HCT116 (cell line): ENCODE measurements around the gene NDST3. TPM values are rescaled to one million over a fixed set of nuclear protein-coding genes. Genes with fewer than 3 reads are reported as not detected.

Source experiments
- ATAC-seq: fragments of 200-7000 bp; cut with Tn5 transposase; 2 replicates; pipeline ENCODE4 v1.9.1; 2020; ENCODE audit warnings: mild to moderate bottlenecking, moderate library complexity
- BruUV-seq: library from RNA; stranded (reverse); fragments of 400-500 nt; replicated peaks from 2 replicates; lab custom pipeline; 2021; lab: Mats Ljungman, UMichigan
- CTCF ChIA-PET: fragments of 300-600 bp; sonication (Branson Sonifier 250); formaldehyde crosslinking; loops from one replicate; lab custom pipeline; 2021; ENCODE audit warnings: antibody characterized with exemption; lab: Charles Lee
- POLR2A ChIA-PET: fragments of 300-600, 350-600 bp; sonication (Branson Sonifier 250); formaldehyde crosslinking; loops from one replicate; lab custom pipeline; 2021; ENCODE audit warnings: antibody characterized with exemption; lab: Charles Lee
- RAD21 ChIA-PET, 2 experiments: fragments of 300-600 bp; sonication (Branson Sonifier 250); formaldehyde crosslinking; loops; one replicate each; lab custom pipeline; 2023; ENCODE audit warnings: low total read pairs in 2 of 2; ENCODE audit not compliant: uncharacterized antibody in 2 of 2, unreplicated experiment in 2 of 2, low non-redundant PET in 1 of 2; lab: Charles Lee
- DNase-seq: peaks from one replicate; pipeline ENCODE4 v3.0.0-alpha.2; 2010; ENCODE audit warnings: low read depth, low spot score
- H2AFZ ChIP-seq: fragments of 200-600 bp; shearing (Covaris generic), sonication (generic); 2 replicates; pipeline ENCODE4 v1.6.1; 2017; ENCODE audit warnings: low read depth, mixed run types, mixed read lengths, antibody characterized with exemption, low read length; ENCODE audit not compliant: poor library complexity, severe bottlenecking
- H3K27ac ChIP-seq: 2 replicates; pipeline ENCODE4 v1.5.1; 2012; ENCODE audit warnings: low read depth, low read length
- H3K27me3 ChIP-seq: fragments of 200-600 bp; sonication (generic); 2 replicates; pipeline ENCODE4 v1.6.1; 2016; ENCODE audit warnings: mixed run types, low read length, mixed read lengths; ENCODE audit not compliant: insufficient read depth
- H3K36me3 ChIP-seq, 2 experiments: fragments of 200-500 bp in 1 of 2; fragments of 200-600 bp in 1 of 2; sonication (Bioruptor generic) in 1 of 2; sonication (generic) in 1 of 2; 2 replicates each; pipeline versions ENCODE4 v1.5.1 to v1.6.1; 2014 to 2016; ENCODE audit warnings: low read length in 2 of 2, inconsistent platforms in 1 of 2, mixed read lengths in 1 of 2, mixed run types in 1 of 2; ENCODE audit not compliant: insufficient read depth in 2 of 2, control insufficient read depth in 1 of 2
- H3K4me1 ChIP-seq, 2 experiments: fragments of 200-600 bp in 1 of 2; sonication (generic) in 1 of 2; 2 replicates each; pipeline versions ENCODE4 v1.5.1 to v1.6.1; 2012 to 2017; ENCODE audit warnings: low read length in 2 of 2, inconsistent platforms in 1 of 2, mild to moderate bottlenecking in 1 of 2, mixed read lengths in 1 of 2, mixed run types in 1 of 2, moderate library complexity in 1 of 2; ENCODE audit not compliant: insufficient read depth in 2 of 2, control insufficient read depth in 1 of 2
- H3K4me2 ChIP-seq: fragments of 200-600 bp; sonication (generic); 2 replicates; pipeline ENCODE4 v1.6.1; 2017; ENCODE audit warnings: mixed run types, low read length, mixed read lengths
- H3K4me3 ChIP-seq, 2 experiments: fragments of 200-600 bp in 1 of 2; sonication (generic) in 1 of 2; replicated peaks in 1 of 2; 2 replicates each; pipeline ENCODE4 v1.5.1; 2011 to 2016; ENCODE audit warnings: low read length in 2 of 2, control low read depth in 1 of 2, low read depth in 1 of 2, mild to moderate bottlenecking in 1 of 2, mixed read lengths in 1 of 2, mixed run types in 1 of 2
- H3K79me2 ChIP-seq: fragments of 200-600 bp; sonication (generic); 2 replicates; pipeline ENCODE4 v1.6.1; 2017; ENCODE audit warnings: mild to moderate bottlenecking, mixed run types, low read length, moderate library complexity, mixed read lengths; ENCODE audit not compliant: insufficient read depth
- H3K9ac ChIP-seq: fragments of 200-600 bp; sonication (generic); 2 replicates; pipeline ENCODE4 v1.6.1; 2016; ENCODE audit warnings: low read length, mixed read lengths
- H3K9me2 ChIP-seq: fragments of 200-600 bp; sonication (generic), shearing (Covaris generic); 2 replicates; pipeline ENCODE4 v1.6.1; 2017; ENCODE audit warnings: mixed run types, mild to moderate bottlenecking, moderate library complexity; ENCODE audit not compliant: insufficient read depth
- H3K9me3 ChIP-seq, 2 experiments: fragments of 200-500 bp in 1 of 2; fragments of 200-600 bp in 1 of 2; sonication (Bioruptor generic) in 1 of 2; sonication (generic) in 1 of 2; 2 replicates each; pipeline ENCODE4 v1.6.1; 2014 to 2017; ENCODE audit warnings: low read length in 2 of 2, mixed read lengths in 2 of 2, inconsistent platforms in 1 of 2, low read depth in 1 of 2, mild to moderate bottlenecking in 1 of 2, mixed run types in 1 of 2, moderate library complexity in 1 of 2; ENCODE audit not compliant: control insufficient read depth in 1 of 2, insufficient read depth in 1 of 2
- H4K20me1 ChIP-seq: fragments of 200-600 bp; sonication (generic), shearing (Covaris generic); 2 replicates; pipeline ENCODE4 v1.6.1; 2017; ENCODE audit warnings: mixed run types, mild to moderate bottlenecking, moderate library complexity; ENCODE audit not compliant: insufficient read depth
- CBX3 ChIP-seq: IDR thresholded peaks from 2 replicates; pipeline ENCODE4 v1.6.1; 2012; ENCODE audit warnings: low read depth
- CEBPB ChIP-seq: IDR thresholded peaks from 2 replicates; pipeline ENCODE4 v1.6.1; 2012; ENCODE audit warnings: low read depth
- CTCF ChIP-seq, 3 experiments: fragments of 200-600 bp in 1 of 3; sonication (generic) in 1 of 3; IDR thresholded peaks in 2 of 3; conservative IDR thresholded peaks in 1 of 3; 2 replicates each; pipeline ENCODE4 v1.5.1; 2012 to 2017; ENCODE audit warnings: low read depth in 2 of 3, low read length in 2 of 3, antibody characterized with exemption in 1 of 3, borderline replicate concordance in 1 of 3, control low read depth in 1 of 3, mild to moderate bottlenecking in 1 of 3, mixed read lengths in 1 of 3, mixed run types in 1 of 3, moderate library complexity in 1 of 3; ENCODE audit not compliant: insufficient read depth in 1 of 3
- EGR1 ChIP-seq: IDR thresholded peaks from 2 replicates; pipeline ENCODE4 v1.6.1; 2012; ENCODE audit warnings: low read depth
- ELF1 ChIP-seq: IDR thresholded peaks from 2 replicates; pipeline ENCODE4 v1.6.1; 2012; ENCODE audit warnings: low read depth, borderline replicate concordance
- EZH2 ChIP-seq: fragments of 200-600 bp; sonication (generic); IDR thresholded peaks from 2 replicates; pipeline ENCODE4 v1.6.1; 2017; ENCODE audit warnings: antibody characterized with exemption, mixed run types
- EZH2phosphoT487 ChIP-seq: fragments of 200-600 bp; IDR thresholded peaks from 2 replicates; pipeline ENCODE4 v1.6.1; 2018; ENCODE audit warnings: antibody characterized with exemption, borderline replicate concordance
- FOSL1 ChIP-seq: IDR thresholded peaks from 2 replicates; pipeline ENCODE4 v1.6.1; 2012; ENCODE audit warnings: low read depth
- JUND ChIP-seq: IDR thresholded peaks from 2 replicates; pipeline ENCODE4 v1.6.1; 2012
- MAX ChIP-seq: IDR thresholded peaks from 2 replicates; pipeline ENCODE4 v1.6.1; 2012
- POLR2AphosphoS5 ChIP-seq: IDR thresholded peaks from 2 replicates; pipeline ENCODE4 v1.6.1; 2011; ENCODE audit warnings: mild to moderate bottlenecking, low read depth, low read length, moderate library complexity
- RAD21 ChIP-seq: IDR thresholded peaks from 2 replicates; pipeline ENCODE4 v1.6.1; 2012; ENCODE audit warnings: low read depth, mild to moderate bottlenecking
- REST ChIP-seq: IDR thresholded peaks from 2 replicates; pipeline ENCODE4 v1.6.1; 2012; ENCODE audit warnings: low read depth
- SIN3A ChIP-seq: IDR thresholded peaks from 2 replicates; pipeline ENCODE4 v1.6.1; 2012; ENCODE audit warnings: low read depth
- SP1 ChIP-seq: IDR thresholded peaks from 2 replicates; pipeline ENCODE4 v1.6.1; 2012; ENCODE audit warnings: low read depth
- SRF ChIP-seq: IDR thresholded peaks from 2 replicates; pipeline ENCODE4 v1.6.1; 2012; ENCODE audit warnings: low read depth
- TCF7L2 ChIP-seq: IDR thresholded peaks from 2 replicates; pipeline ENCODE4 v1.7.0; 2011; ENCODE audit warnings: borderline replicate concordance, inconsistent platforms; ENCODE audit not compliant: insufficient read depth, insufficient read length; ENCODE audit errors: extremely low read depth
- YY1 ChIP-seq: IDR thresholded peaks from 2 replicates; pipeline ENCODE4 v1.6.1; 2011; ENCODE audit warnings: low read length, low read depth, moderate library complexity, mild to moderate bottlenecking; ENCODE audit not compliant: insufficient replicate concordance; ENCODE audit errors: extremely low read depth
- ZFX ChIP-seq: fragments of 450-650 bp; IDR thresholded peaks from 2 replicates; pipeline ENCODE4 v1.6.1; 2017
- ZNF274 ChIP-seq: fragments of 200-500 bp; sonication (Bioruptor generic); IDR thresholded peaks from 2 replicates; pipeline ENCODE4 v1.6.1; 2014; ENCODE audit warnings: mild to moderate bottlenecking, low read depth, low read length, inconsistent platforms
- intact Hi-C: fragments of 100-400 bp; cut with micrococcal nuclease; formaldehyde crosslinking; loops from 2 replicates; pipeline ENCODE4 v1.10.0; 2022
- total RNA-seq: library from RNA; stranded (reverse); gene quantifications from one replicate; pipeline ENCODE4 v1.2.1, GENCODE V29; 2021; ENCODE audit not compliant: unreplicated experiment
- TF ChIP-seq, protein P1 (sequence below): IDR thresholded peaks from 2 replicates; pipeline ENCODE4 v1.6.1; 2012

Gene NDST3
- total RNA-seq, 1 experiment from 2014 or later, result not detected

DNA sequence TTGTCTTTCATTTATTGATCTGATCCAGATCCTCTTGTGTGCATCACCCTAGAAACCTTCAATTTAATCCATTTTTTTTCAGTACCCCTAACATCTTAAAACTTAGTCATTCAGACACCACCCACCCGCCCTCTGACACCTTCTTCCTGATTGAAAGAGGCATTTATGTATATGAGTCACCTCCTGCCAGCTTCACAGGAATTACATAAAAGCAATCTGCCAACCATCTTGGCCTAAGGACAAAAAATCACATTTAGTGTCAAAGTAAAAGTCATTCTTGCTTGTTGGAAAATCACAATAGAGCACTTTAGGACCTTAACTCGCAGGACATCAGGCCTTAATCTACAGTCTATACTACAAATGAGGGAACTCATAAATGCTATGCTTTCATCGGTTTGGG lies 52.1 kb downstream of the NDST3 start:
- peaks cover 10 to 29% of the 10 kb centered on the region in 2 experiments; a peak in 3 of 4 replicates for H3K4me1 ChIP-seq
- no peaks in the 10 kb centered on the region for H3K36me3 ChIP-seq
- ChIA-PET POLR2A (no interaction called here), RAD21 (no interaction called here), CTCF (interaction anchor here (1.0 kb wide), 1 partner anchor 10 kb away, joined by 4 read pairs; no protein-coding TSS in a partner anchor)
- H3K4me3 ChIP-seq, result no peak overlapping the region; a peak in 1 of 4 replicates
- H3K27me3 ChIP-seq, result no peaks in the 10 kb centered on the region
- H3K9ac ChIP-seq, result no peak overlapping the region
- intact Hi-C loops, result no loop called here
- TF ChIP-seq SIN3A (no peak), MAX (peak; percentile 39; the same call in 1 of the 2 replicates), ELF1 (peak; percentile 51), POLR2AphosphoS5 (peak; percentile 25; the same call in 1 of the 2 replicates), YY1 (no peak), RAD21 (no peak), EZH2 (no peak), CBX3 (peak; percentile 86; the same call in 1 of the 2 replicates), TCF7L2 (peak; percentile 82), SP1 (peak; percentile 84), EZH2phosphoT487 (no peak), CTCF (IDR thresholded peaks at IDR 0.05 in 2 of 3, conservative IDR thresholded peaks at IDR 0.05 in 1 of 3; ENCODE audit: borderline replicate concordance in 1 of 3, insufficient read depth in 1 of 3, low read depth in 2 of 3, low read length in 2 of 3) (no peak), JUND (peak; percentile 89), CEBPB (peak; percentile 61), REST (no peak), ZNF274 (no peak), FOSL1 (peak; percentile 91), EGR1 (peak; percentile 61; the same call in 1 of the 2 replicates), ZFX (no peak), SRF (peak; percentile 56)
- TF ChIP-seq, protein P1, sequence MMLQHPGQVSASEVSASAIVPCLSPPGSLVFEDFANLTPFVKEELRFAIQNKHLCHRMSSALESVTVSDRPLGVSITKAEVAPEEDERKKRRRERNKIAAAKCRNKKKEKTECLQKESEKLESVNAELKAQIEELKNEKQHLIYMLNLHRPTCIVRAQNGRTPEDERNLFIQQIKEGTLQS, result no peak
- DNase-seq (peak; percentile 62), ATAC-seq (peak; percentile 85)
- H3K27ac ChIP-seq, result no peak overlapping the region
- H3K9me3 ChIP-seq, result no peaks in the 10 kb centered on the region
- H3K4me2 ChIP-seq, result peak overlapping the region; percentile 56
- H4K20me1 ChIP-seq, result no peaks in the 10 kb centered on the region
- BruUV-seq, result no TSS peak
- H3K9me2 ChIP-seq, result no peaks in the 10 kb centered on the region
- H2AFZ ChIP-seq, result peak overlapping the region; percentile 94
- H3K79me2 ChIP-seq, result no peaks in the 10 kb centered on the region
